Aorta (tissue), 5 donors: Measurements from ENCODE around the gene PCNX1. TPM values are rescaled to one million over a fixed set of nuclear protein-coding genes. Genes with fewer than 3 reads are reported as not detected.

ENCODE experiments used
- ATAC-seq: fragments of 200-7000 bp; cut with Tn5 transposase; one replicate; pipeline ENCODE4 v1.9.1; 2022; ENCODE audit warnings: moderate library complexity; ENCODE audit not compliant: low FRiP score
- DNase-seq, 2 donors: peaks; one replicate each; pipeline ENCODE4 v3.0.0-alpha.2; 2020
- H3K27ac ChIP-seq, 2 donors: one replicate each; pipeline ENCODE4 v1.5.1; 2013; ENCODE audit warnings: low read length in 2 of 2, mild to moderate bottlenecking in 2 of 2, moderate library complexity in 2 of 2, control low read depth in 1 of 2, inconsistent platforms in 1 of 2, low read depth in 1 of 2
- H3K27me3 ChIP-seq, 2 donors: one replicate each; pipeline ENCODE4 v1.6.1; 2013; ENCODE audit warnings: control low read depth in 1 of 2, low read length in 1 of 2, mild to moderate bottlenecking in 1 of 2, moderate library complexity in 1 of 2; ENCODE audit not compliant: insufficient read depth in 2 of 2, control insufficient read depth in 1 of 2
- H3K36me3 ChIP-seq, 2 donors: one replicate each; pipeline ENCODE4 v1.6.1; 2013; ENCODE audit warnings: control low read depth in 1 of 2, low read length in 1 of 2, mild to moderate bottlenecking in 1 of 2; ENCODE audit not compliant: insufficient read depth in 2 of 2, control insufficient read depth in 1 of 2
- H3K4me1 ChIP-seq, 2 donors: one replicate each; pipeline ENCODE4 v1.6.1; 2013; ENCODE audit warnings: low read length in 2 of 2, control low read depth in 1 of 2, mild to moderate bottlenecking in 1 of 2, moderate library complexity in 1 of 2; ENCODE audit not compliant: insufficient read depth in 2 of 2, control insufficient read depth in 1 of 2
- H3K4me3 ChIP-seq, 2 donors: one replicate each; pipeline ENCODE4 v1.5.1; 2013; ENCODE audit warnings: low read length in 2 of 2, control low read depth in 1 of 2, mild to moderate bottlenecking in 1 of 2
- H3K9me3 ChIP-seq: one replicate; pipeline ENCODE4 v1.6.1; 2013; ENCODE audit warnings: mild to moderate bottlenecking, low read length; ENCODE audit not compliant: control insufficient read depth
- WGBS, 2 donors: extraction: QIAGEN DNeasy Blood & Tissue Kit; methylation state at CpG; one replicate each; pipeline ENCODE4 v1.1.7; 2013; 5-methylcytosine and 5-hydroxymethylcytosine counted together
- intact Hi-C, 2 donors: fragments of 100-400 bp; cut with DNase I; formaldehyde crosslinking; loops; one replicate each; pipeline versions ENCODE4 v1.14.2 to v1.15.0; 2022
- polyA plus RNA-seq, 2 donors: library from polyadenylated mRNA; stranded (reverse); fragments of 200-250 nt; gene quantifications; one replicate each; pipeline ENCODE4 v1.2.3, GENCODE V29; 2013
- total RNA-seq, 2 donors: library from RNA; stranded (reverse); fragmentation: NEBNext Ultra II Directional; extraction: Animal tissue kit (Norgen Biotek cat#: 25700); gene quantifications; one replicate each; pipeline ENCODE4 v1.2.1, GENCODE V29; 2021
- donor health status: healthy with polysubstance abuse.
- donor health status: Bipolar disorder and iron deficiency.
- donor health status: DM: no; HTN: no; CAD: no.
- donor health status: DM: no; HTN: no; CAD: no.
- donor health status: DM: yes; HTN: yes; CAD: no.

Gene PCNX1
- total and polyA plus RNA-seq, 4 donors, result 3.4 to 96.4 (median 40.4) TPM

DNA sequence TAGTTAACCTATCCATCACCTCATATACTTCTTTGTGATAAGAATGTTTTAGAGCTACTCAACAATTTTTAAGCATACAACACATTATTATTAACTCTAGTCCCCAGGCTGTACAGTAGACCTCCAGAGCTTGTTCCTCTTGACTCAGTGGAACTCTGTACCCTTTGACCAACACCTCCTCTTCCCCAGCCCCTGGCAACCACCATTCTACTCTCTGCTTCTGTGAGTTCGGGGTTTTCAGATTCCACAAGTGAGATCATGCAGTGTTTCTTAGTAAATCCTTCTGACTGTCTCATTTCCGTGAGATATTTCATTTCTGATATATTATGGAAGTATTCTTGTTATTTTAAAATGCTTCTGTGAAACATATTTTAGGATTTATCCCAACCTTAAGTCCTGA is 200.7 kb downstream of the PCNX1 start:
- peaks cover 4% of the 10 kb centered on the region in 2 donors for H3K36me3 ChIP-seq
- ATAC-seq (no peak), DNase-seq (no peak)
- H3K4me1 ChIP-seq, result no peaks in the 10 kb centered on the region
- no peaks in the 10 kb centered on the region for H3K27me3 ChIP-seq
- H3K27ac ChIP-seq, result no peak overlapping the region
- intact Hi-C loops, result no loop called here
- WGBS, 2 donors, result 75 to 88% methylated on average over 2 of the region's 2 CpGs
- H3K4me3 ChIP-seq, result no peak overlapping the region
- H3K9me3 ChIP-seq, result no peaks in the 10 kb centered on the region

DNA sequence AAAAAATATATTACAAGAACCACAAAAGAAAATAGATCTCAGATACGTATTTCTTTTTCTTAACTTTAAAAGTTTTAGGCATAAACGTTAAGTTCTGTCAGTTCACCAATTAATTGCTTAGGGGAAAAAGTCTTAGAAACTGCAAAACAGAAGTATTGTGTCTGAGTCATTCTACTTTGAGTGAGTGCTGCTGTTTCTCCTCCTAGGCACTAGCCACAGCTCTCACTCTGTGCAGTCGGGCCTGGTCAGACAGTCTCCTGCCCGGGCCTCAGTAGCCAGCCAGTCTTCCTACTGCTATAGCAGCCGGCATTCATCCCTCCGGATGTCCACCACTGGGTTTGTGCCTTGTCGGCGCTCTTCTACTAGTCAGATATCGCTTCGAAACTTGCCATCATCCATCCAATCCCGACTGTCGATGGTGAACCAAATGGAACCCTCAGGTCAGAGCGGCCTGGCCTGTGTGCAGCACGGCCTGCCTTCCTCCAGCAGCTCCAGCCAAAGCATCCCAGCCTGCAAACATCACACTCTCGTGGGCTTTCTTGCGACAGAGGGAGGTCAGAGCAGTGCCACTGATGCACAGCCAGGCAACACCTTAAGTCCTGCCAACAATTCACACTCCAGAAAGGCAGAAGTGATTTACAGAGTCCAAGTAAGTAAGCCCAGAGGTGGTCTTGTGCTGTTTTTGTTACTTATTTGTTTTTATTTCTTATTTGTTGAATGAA is 201.3 kb downstream of the PCNX1 start:
- Histone ChIP-seq H3K27ac (no peak overlapping the region), H3K27me3 (no peaks in the 10 kb centered on the region), H3K4me1 (no peaks in the 10 kb centered on the region), H3K4me3 (no peak overlapping the region), H3K36me3 (peaks cover under 1 to 4% of the 10 kb centered on the region in 2 donors), H3K9me3 (no peaks in the 10 kb centered on the region)
- no peak for ATAC-seq
- DNase-seq, result no peak
- intact Hi-C loops, result no loop called here
- WGBS, 2 donors, result 89% methylated on average over 16 of the region's 16 CpGs

DNA sequence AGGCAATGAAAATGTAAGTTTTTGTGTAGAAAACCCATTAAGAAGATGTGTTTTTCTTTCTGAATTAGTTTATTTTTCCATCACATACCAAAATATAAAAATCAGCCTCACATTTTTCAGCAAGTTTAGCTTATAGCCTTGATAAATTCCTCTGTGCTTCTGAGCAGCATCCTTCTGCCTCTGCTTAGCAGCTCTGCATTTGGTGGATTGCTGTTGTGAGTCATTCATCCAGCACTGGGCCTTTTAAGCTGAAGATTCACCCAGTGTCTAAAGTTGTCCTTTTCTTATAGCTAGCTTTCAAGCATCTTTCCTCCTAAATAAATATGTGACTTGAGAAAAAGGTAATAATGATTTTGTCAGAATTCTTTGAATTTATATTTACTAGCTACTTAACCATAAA is 206.1 kb downstream of the PCNX1 start:
- no peak overlapping the region for H3K27ac ChIP-seq
- intact Hi-C loops, result no loop called here
- no peak for DNase-seq
- peaks cover 0 to 7% of the 10 kb centered on the region in 2 donors for H3K36me3 ChIP-seq
- no peaks in the 10 kb centered on the region for H3K9me3 ChIP-seq
- H3K4me1 ChIP-seq, result no peaks in the 10 kb centered on the region
- H3K27me3 ChIP-seq, result no peaks in the 10 kb centered on the region
- H3K4me3 ChIP-seq, result no peak overlapping the region
- ATAC-seq, result no peak

DNA sequence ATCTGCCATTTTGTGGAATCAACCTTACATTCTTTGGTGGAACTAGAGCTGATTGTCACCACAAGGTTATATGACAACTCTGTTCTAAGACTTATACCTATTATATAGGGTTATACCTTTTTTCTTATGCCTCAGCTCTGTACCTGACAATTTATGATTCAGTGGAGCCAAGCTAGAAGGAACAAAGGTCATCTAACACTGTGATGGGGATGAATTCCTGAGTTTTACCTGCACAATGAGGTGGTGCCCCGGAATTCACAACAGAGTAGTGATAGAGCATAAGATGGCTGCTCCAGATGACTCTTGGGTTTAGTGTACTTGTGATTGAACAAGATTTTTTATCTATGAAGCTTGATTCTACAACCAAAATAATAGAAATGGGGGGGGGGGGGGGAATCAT is 207.3 kb downstream of the PCNX1 start:
- peaks cover 0 to 6% of the 10 kb centered on the region in 2 donors for H3K36me3 ChIP-seq
- WGBS, 2 donors, result 98 to 100% methylated on average over 1 of the region's 1 CpG

DNA sequence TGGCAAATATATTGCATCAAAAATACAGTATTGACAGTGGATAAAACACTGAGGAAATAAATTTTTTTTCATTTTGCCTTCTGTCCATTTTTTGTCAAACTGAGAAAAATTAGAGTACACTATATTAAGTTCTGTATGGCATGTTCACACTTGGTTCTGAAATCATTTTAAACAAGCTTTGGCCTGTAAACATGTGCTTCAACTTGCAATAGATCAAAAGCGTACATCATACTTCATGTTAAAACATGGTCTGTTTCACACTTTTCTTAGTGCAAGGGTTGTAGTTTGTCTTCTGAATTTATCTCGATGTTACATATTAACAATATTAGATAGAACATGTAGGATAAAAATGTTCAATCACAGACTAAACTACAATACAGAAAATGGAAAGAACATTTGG is 208.0 kb downstream of the PCNX1 start:
- 87 to 95% methylated on average over 2 of the region's 2 CpGs for WGBS, 2 donors
- ATAC-seq (no peak), DNase-seq (no peak)
- Histone ChIP-seq H3K27ac (no peak overlapping the region), H3K27me3 (no peaks in the 10 kb centered on the region), H3K4me3 (no peak overlapping the region), H3K9me3 (no peaks in the 10 kb centered on the region), H3K4me1 (peaks cover 0 to 3% of the 10 kb centered on the region in 2 donors), H3K36me3 (peaks cover 0 to 3% of the 10 kb centered on the region in 2 donors)
- intact Hi-C loops, result no loop called here

More for the DNA sequence above, 207.3 kb downstream of the PCNX1 start:
- ATAC-seq (no peak), DNase-seq (no peak)
- Histone ChIP-seq H3K9me3 (no peaks in the 10 kb centered on the region), H3K4me1 (no peaks in the 10 kb centered on the region), H3K27me3 (no peaks in the 10 kb centered on the region), H3K4me3 (no peak overlapping the region), H3K27ac (no peak overlapping the region)
- intact Hi-C loops, result no loop called here

DNA sequence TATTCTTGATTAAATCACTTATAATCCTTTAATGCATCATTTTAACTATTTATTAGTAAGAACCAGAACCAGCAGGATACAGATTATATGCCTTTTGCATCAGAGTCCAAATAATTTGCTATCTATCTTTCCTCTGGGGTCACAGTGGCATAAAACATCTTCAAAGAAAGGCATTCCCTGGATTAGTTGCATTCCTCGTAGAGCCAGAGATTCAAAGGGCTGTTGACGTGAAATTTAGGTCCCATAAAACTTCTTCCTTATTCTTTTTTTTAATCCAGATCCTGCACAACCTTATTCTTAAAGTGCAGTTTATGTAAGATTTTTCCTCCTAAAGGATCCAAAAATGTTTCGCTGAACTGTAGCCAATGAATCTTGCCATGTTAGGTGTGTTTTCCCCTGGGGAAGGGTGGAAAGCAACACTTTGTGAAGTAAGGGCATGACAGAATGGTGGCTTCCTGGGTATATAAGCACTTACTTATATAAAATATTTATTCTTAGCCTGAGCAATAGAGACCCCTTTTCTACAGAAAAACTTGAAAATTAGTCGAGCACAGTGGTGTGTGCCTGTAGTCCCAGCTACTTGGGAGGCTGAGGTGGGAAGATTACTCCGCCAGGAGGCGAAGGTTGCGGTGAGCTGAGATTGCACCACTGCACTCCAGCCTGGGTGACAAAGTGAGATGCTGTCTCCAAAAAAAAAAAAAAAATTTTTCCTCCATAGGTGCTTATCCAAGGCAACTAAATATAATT is 208.7 kb downstream of the PCNX1 start:
- Histone ChIP-seq H3K27ac (no peak overlapping the region), H3K4me1 (peaks cover 0 to 3% of the 10 kb centered on the region in 2 donors), H3K36me3 (peaks cover 0 to 3% of the 10 kb centered on the region in 2 donors), H3K4me3 (no peak overlapping the region), H3K9me3 (no peaks in the 10 kb centered on the region), H3K27me3 (no peaks in the 10 kb centered on the region)
- WGBS, 2 donors, result 87 to 94% methylated on average over 7 of the region's 7 CpGs
- ATAC-seq (no peak), DNase-seq (no peak)
- intact Hi-C loops, result no loop called here

DNA sequence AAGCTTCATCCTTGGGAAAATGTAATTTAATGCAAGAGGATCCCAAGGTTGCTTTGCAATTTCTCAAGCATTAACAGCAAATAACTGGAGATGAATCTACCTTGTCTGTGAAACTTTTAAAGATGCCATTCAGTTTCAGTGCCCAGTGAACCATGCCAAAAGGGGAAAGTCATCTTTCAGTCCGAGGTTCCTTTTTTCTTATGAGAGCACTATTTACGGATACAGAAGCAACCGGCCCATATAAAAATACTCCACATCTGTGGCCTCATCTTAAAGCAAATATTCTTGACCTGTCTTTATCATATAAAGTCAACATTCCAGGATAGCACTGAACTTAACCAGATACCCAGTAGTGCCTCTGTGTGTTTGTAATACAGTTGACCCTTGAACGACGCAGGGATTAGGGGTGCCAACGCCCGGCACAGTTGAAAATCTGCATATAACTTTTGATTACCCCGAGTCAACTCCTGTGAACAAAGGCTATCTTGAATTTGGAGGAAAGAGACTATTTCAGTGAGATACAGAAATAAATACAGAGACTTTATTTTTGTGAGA is 209.4 kb downstream of the PCNX1 start:
- no peak overlapping the region for H3K27ac ChIP-seq
- DNase-seq (no peak), ATAC-seq (no peak)
- H3K4me1 ChIP-seq, result peaks cover 0 to 3% of the 10 kb centered on the region in 2 donors
- peaks cover 2% of the 10 kb centered on the region for H3K9me3 ChIP-seq
- H3K4me3 ChIP-seq, result no peak overlapping the region
- no peaks in the 10 kb centered on the region for H3K27me3 ChIP-seq
- peaks cover 0 to 3% of the 10 kb centered on the region in 2 donors for H3K36me3 ChIP-seq
- WGBS, 2 donors, result 47 to 49% methylated on average over 8 of the region's 8 CpGs
- intact Hi-C loops, result no loop called here

DNA sequence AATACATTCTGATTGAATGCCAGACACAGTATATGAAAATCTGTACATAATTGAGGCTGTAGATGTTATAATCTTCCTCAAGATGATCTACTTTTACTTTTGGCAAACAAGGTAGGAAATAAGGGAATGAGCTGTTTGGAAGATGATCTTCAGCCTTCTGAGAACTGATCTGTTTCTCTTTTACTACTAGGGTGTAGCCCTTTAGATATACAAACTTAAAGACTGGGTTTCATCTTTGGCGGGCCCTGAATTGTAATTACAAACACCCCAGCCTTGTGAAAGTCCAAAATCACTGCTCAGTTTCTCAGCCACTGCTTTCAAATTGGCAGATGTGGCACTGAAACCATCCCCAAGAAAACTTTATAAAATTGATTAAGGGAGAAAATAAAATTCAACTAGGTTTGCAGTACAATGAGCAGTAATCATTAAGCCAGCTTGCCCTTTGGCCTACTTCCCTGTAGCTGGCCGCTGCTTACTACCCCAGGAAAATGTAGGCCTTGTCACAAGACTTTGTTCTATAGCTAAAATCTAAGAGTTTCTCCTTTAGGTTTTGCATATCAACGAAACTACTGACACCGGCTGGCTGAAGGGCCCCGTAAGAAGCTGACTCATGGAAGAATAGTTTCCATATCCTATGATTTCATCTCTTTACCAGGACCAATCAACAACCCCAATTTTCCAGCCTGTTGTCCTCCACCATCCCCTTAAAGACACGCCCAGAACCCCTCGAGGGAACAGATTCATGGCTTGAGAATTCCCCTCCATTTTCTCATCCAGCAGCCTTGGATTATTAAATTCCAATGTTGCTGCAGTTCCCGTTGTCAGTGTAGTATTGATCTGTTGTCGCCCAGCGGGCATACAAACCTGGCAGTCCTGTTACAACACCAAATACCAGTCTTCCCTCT is 210.8 kb downstream of the PCNX1 start:
- Histone ChIP-seq H3K4me3 (no peak overlapping the region), H3K36me3 (peaks cover 0 to 3% of the 10 kb centered on the region in 2 donors), H3K9me3 (peaks cover 2% of the 10 kb centered on the region), H3K4me1 (peaks cover 0 to 3% of the 10 kb centered on the region in 2 donors), H3K27me3 (no peaks in the 10 kb centered on the region), H3K27ac (no peak overlapping the region)
- no peak for ATAC-seq
- no peak for DNase-seq
- WGBS, 2 donors, result 88 to 91% methylated on average over 10 of the region's 10 CpGs
- intact Hi-C loops, result no loop called here
